Hepatocyte (in vitro differentiated cells): ENCODE measurements around the gene PPP2R2B. TPM values are rescaled to one million over a fixed set of nuclear protein-coding genes. Genes with fewer than 3 reads are reported as not detected.

Experiments used
- DNase-seq: peaks from one replicate; pipeline ENCODE4 v3.0.0-alpha.2; 2016; ENCODE audit warnings: low spot score
- H2AFZ ChIP-seq: fragments of 200-600 bp; sonication (generic); 2 replicates; pipeline ENCODE4 v1.6.0; 2016; ENCODE audit warnings: antibody characterized with exemption, mild to moderate bottlenecking
- H3K27ac ChIP-seq: fragments of 200-600 bp; sonication (generic); 2 replicates; pipeline ENCODE4 v1.5.1; 2016; ENCODE audit warnings: mild to moderate bottlenecking
- H3K27me3 ChIP-seq: fragments of 200-600 bp; sonication (generic); 2 replicates; pipeline ENCODE4 v1.6.1; 2016
- H3K36me3 ChIP-seq: fragments of 200-600 bp; sonication (generic); replicated peaks from 2 replicates; pipeline ENCODE4 v1.5.1; 2016; ENCODE audit warnings: low read depth; ENCODE audit not compliant: insufficient read depth
- H3K4me1 ChIP-seq: fragments of 200-600 bp; sonication (generic); 2 replicates; pipeline ENCODE4 v1.5.1; 2016; ENCODE audit warnings: mild to moderate bottlenecking, moderate library complexity; ENCODE audit not compliant: insufficient read depth
- H3K4me2 ChIP-seq: fragments of 200-600 bp; sonication (generic); 2 replicates; pipeline ENCODE4 v1.6.0; 2016
- H3K4me3 ChIP-seq: fragments of 200-600 bp; sonication (generic); 2 replicates; pipeline ENCODE4 v1.5.1; 2016; ENCODE audit warnings: mild to moderate bottlenecking
- H3K79me2 ChIP-seq: fragments of 200-600 bp; sonication (generic); 2 replicates; pipeline ENCODE4 v1.6.0; 2017; ENCODE audit warnings: mild to moderate bottlenecking
- H3K9me2 ChIP-seq: fragments of 200-600 bp; sonication (generic); replicated peaks from 2 replicates; pipeline ENCODE4 v1.6.0; 2017; ENCODE audit warnings: mild to moderate bottlenecking; ENCODE audit not compliant: insufficient read depth
- H3K9me3 ChIP-seq: fragments of 200-600 bp; sonication (generic); 2 replicates; pipeline ENCODE4 v1.5.1; 2016; ENCODE audit warnings: low read depth, mild to moderate bottlenecking
- H4K20me1 ChIP-seq: fragments of 200-600 bp; sonication (generic); 2 replicates; pipeline ENCODE4 v1.6.0; 2016; ENCODE audit warnings: mild to moderate bottlenecking; ENCODE audit not compliant: insufficient read depth, poor library complexity, severe bottlenecking
- EZH2 ChIP-seq: fragments of 200-600 bp; sonication (generic); IDR thresholded peaks from 2 replicates; pipeline ENCODE4 v1.6.1; 2016; ENCODE audit warnings: antibody characterized with exemption, mild to moderate bottlenecking, borderline replicate concordance
- EZH2phosphoT487 ChIP-seq: fragments of 200-600 bp; sonication (generic); IDR thresholded peaks from one replicate; pipeline ENCODE4 v1.6.1; 2018; ENCODE audit warnings: antibody characterized with exemption, mild to moderate bottlenecking, low read depth, moderate library complexity; ENCODE audit not compliant: unreplicated experiment, severe bottlenecking
- WGBS: methylation state at CpG from one replicate; pipeline ENCODE4 v1.1.6; 2016; ENCODE audit warnings: low lambda C conversion rate; ENCODE audit errors: missing lambda C conversion rate; 5-methylcytosine and 5-hydroxymethylcytosine counted together
- polyA plus RNA-seq: library from polyadenylated mRNA; unstranded; fragments of >200 nt; fragmentation: Nextera tagmentation; extraction: Ambion mirVana; gene quantifications from 2 replicates; pipeline ENCODE4 v1.2.1, GENCODE V29; 2016
- small RNA-seq: library from RNA; depleted of rRNA; stranded (forward); fragments of <200 nt; gene quantifications from one replicate; pipeline ENCODE3, GENCODE V24; 2014
- total RNA-seq: library from RNA; depleted of rRNA; stranded (reverse); fragments of >200 nt; gene quantifications from 2 replicates; pipeline ENCODE4 v1.2.3, GENCODE V29; 2014
- TF ChIP-seq, protein P1 (sequence below): fragments of 200-600 bp; sonication (generic); IDR thresholded peaks from 2 replicates; pipeline ENCODE4 v1.5.1; 2016; ENCODE audit warnings: antibody characterized with exemption, mild to moderate bottlenecking; ENCODE audit not compliant: poor library complexity

PPP2R2B gene
- total and polyA plus RNA-seq, 2 experiments from 2014 or later, result 2.3 to 3.2 TPM

GRCh38 chr5:146538432-146538831 lies 340.1 kb downstream of the PPP2R2B start:
- H3K9me2 ChIP-seq, result no peaks in the 10 kb centered on the region
- H2AFZ ChIP-seq, result no peak overlapping the region
- no peaks in the 10 kb centered on the region for H3K9me3 ChIP-seq
- H3K27me3 ChIP-seq, result no peaks in the 10 kb centered on the region
- H3K4me3 ChIP-seq, result no peak overlapping the region
- no peaks in the 10 kb centered on the region for H3K79me2 ChIP-seq
- no peak overlapping the region for H3K4me2 ChIP-seq
- TF ChIP-seq EZH2 (no peak), EZH2phosphoT487 (no peak)
- TF ChIP-seq, protein P1, sequence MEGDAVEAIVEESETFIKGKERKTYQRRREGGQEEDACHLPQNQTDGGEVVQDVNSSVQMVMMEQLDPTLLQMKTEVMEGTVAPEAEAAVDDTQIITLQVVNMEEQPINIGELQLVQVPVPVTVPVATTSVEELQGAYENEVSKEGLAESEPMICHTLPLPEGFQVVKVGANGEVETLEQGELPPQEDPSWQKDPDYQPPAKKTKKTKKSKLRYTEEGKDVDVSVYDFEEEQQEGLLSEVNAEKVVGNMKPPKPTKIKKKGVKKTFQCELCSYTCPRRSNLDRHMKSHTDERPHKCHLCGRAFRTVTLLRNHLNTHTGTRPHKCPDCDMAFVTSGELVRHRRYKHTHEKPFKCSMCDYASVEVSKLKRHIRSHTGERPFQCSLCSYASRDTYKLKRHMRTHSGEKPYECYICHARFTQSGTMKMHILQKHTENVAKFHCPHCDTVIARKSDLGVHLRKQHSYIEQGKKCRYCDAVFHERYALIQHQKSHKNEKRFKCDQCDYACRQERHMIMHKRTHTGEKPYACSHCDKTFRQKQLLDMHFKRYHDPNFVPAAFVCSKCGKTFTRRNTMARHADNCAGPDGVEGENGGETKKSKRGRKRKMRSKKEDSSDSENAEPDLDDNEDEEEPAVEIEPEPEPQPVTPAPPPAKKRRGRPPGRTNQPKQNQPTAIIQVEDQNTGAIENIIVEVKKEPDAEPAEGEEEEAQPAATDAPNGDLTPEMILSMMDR, result no peak
- no peaks in the 10 kb centered on the region for H3K36me3 ChIP-seq
- no peaks in the 10 kb centered on the region for H3K4me1 ChIP-seq
- WGBS, result 79% methylated on average over 3 of the region's 3 CpGs
- no peak for DNase-seq
- no peaks in the 10 kb centered on the region for H4K20me1 ChIP-seq
- H3K27ac ChIP-seq, result no peak overlapping the region

DNA sequence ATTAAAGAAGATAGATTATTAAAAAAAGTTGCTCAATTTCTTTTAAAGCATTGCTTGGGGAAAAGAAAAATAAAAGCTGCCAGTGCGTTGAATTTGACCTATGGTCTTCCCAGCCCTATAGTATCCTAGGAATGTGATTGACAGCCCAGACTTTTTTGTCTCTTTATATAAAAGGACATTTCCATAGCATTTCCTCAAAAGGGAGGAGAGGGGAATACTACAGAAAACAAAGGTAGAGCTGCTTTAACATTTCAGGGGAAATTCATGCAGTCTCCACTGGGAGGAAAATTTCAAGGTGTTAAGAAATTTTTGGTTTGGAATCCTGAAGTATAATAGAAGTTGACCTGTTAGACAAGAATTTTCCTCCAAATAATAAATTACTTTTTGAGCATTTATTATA lies 344.7 kb downstream of the PPP2R2B start:
- 6% methylated on average over 1 of the region's 1 CpG for WGBS
- TF ChIP-seq, protein P1, result no peak
- TF ChIP-seq EZH2 (no peak), EZH2phosphoT487 (no peak)
- DNase-seq, result no peak

DNA sequence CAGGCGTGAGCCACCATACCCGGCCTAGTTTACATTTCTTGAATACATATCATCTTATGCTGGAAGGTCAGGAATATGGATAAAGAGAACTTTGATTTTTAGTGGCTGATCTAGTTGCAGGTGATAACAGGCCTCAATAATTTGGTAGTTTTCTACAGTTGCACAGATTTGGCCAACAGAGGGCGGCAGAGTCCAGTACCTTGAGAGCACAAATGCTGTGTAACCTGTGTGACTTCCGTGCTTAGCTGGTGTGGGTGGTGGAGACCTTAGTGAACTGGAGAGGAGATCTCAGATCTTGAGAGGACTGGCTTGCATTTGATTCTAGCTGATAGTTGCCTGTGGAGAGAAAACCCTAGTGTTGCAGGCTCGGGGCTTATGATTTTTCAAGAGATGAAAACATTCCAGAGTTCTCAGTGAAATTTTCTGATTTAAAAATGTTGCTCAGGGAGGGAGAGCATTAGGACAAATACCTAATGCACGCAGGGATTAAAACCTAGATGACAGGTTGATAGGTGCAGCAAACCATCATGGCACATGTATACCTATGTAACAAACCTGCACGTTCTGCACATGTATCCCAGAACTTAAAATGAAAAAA lies 345.2 kb downstream of the PPP2R2B start:
- H2AFZ ChIP-seq, result no peak overlapping the region
- no peak for TF ChIP-seq EZH2phosphoT487
- no peak for TF ChIP-seq EZH2
- TF ChIP-seq, protein P1, result peak; percentile 93
- no peaks in the 10 kb centered on the region for H3K36me3 ChIP-seq
- H3K9me3 ChIP-seq, result no peaks in the 10 kb centered on the region
- no peaks in the 10 kb centered on the region for H3K27me3 ChIP-seq
- peak; percentile 86 for DNase-seq
- no peak overlapping the region for H3K27ac ChIP-seq
- H4K20me1 ChIP-seq, result no peaks in the 10 kb centered on the region
- no peak overlapping the region for H3K4me3 ChIP-seq
- H3K79me2 ChIP-seq, result no peaks in the 10 kb centered on the region
- H3K4me2 ChIP-seq, result no peak overlapping the region
- WGBS, result 23% methylated on average over 7 of the region's 7 CpGs
- H3K4me1 ChIP-seq, result no peaks in the 10 kb centered on the region
- no peaks in the 10 kb centered on the region for H3K9me2 ChIP-seq

More for the DNA sequence above, 344.7 kb downstream of the PPP2R2B start:
- Histone ChIP-seq H3K9me2 (no peaks in the 10 kb centered on the region), H3K4me2 (no peak overlapping the region), H3K27me3 (no peaks in the 10 kb centered on the region), H3K27ac (no peak overlapping the region), H3K9me3 (no peaks in the 10 kb centered on the region), H3K79me2 (no peaks in the 10 kb centered on the region), H3K4me1 (no peaks in the 10 kb centered on the region), H4K20me1 (no peaks in the 10 kb centered on the region), H3K36me3 (no peaks in the 10 kb centered on the region), H2AFZ (no peak overlapping the region), H3K4me3 (no peak overlapping the region)

Small RNA genes within 50 kb of the gene (small RNA-seq; reads per million reads assigned to genes)
- gene RN7SL791P, result 0.40 reads per million, percentile 26 among the genes with 10 or more reads in this experiment
